EH (cell line): ENCODE data around the gene OR7A17.

Experiments used
- DNase-seq: peaks from one replicate; pipeline ENCODE4 v3.0.0-alpha.2; 2015; ENCODE audit warnings: low read depth

OR7A17 gene

DNA sequence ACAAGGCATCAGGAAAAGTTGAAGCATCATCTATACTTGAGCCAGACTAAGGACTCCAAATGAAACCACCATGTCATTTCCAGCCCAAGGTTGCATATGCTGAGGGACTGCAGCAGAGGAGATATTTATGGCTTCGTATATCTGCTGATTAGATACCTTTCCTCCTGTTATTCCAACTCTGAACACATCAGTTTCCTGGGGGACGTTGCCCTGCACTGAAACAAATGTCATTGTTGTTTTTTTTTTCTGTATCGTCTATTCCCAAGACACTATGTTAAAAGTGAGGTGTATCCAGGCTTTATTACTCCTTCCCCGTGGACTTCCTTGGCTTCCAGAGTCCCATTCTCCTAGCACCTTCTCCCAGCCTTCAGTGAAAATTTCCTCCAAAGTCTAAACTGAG, at the start of gene OR7A17:
TSS of gene OR7A17 (minus strand) at position 101 of the 400 bp plus-strand sequence. CDS start 4,777 bp downstream, outside the sequence.
- no peak for DNase-seq

DNA sequence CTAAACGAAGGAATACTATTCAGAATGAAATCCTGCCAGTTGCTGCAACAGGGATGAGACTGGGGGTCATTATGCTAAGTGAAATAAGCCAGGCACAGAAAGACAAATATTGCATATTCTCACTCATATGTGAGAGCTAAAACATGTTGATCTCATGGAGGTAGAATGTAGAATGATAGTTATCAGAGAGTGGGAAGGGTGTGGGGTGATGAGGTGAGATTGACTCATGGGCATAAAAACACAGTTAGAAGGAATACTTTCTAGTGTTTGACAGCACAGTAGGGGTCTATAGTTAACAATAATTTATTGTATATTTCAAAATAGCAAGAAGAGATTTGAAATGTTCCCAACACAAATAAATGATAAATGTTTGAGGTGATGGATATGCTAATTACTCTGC, 47.6 kb upstream of the OR7A17 start:
- DNase-seq = no peak

DNA sequence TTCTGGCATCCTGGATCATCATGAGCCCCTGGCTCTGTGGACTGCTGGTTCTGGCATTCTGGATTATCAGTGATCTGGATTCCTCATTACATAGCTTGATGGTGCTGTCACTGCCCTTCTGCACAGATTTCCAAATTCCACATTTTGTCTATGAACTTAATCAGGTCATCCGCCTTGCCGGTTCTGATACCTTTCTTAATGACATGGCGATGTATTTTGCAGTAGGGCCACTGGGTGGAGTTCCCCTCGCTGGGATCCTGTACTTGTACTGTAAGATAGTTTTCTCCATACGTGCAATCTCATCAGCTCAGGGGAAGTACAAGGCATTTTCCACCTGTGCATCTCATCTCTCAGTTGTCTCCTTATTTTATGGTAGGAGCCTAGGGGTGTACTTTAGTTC, 30.9 kb upstream of the OR7A17 start:
- no peak for DNase-seq

DNA sequence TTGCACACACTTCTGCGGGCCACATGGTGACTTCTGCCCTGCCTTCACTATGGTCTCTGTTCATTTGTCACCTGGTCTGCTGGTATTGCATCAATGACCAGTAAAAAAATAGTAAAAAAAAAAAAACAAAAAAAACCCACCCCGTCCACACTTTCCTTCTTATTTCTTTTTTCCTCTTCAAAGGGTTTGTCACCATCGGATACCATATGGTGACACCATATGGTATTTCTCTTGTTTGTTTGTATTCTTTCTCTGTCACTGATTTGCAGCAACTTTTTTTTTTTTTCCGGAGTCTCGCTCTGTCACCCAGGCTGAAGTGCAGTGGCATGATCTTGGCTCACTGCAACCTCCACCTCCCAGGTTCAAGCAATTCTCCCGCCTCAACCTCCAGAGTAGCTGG, 29.2 kb upstream of the OR7A17 start:
- DNase-seq = no peak

DNA sequence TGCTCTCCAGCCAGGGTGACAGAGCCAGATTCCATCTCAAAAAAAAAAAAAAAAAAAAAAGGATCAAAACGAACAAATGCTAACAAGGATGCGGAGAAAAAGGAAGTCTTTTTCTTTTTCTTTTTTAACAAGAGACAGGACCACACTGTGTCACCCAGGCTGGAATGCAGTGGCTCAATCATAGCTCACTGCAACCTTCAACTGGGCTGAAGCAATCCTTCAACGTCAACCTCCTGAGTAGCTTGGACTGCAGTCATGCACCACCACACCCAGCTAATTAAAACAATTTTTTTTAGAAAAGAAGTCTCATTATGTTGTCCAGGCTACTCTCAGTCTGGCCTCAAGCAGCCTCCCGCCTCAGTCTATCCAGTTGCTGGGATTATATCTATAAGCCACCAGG, 20.8 kb upstream of the OR7A17 start:
- no peak for DNase-seq

DNA sequence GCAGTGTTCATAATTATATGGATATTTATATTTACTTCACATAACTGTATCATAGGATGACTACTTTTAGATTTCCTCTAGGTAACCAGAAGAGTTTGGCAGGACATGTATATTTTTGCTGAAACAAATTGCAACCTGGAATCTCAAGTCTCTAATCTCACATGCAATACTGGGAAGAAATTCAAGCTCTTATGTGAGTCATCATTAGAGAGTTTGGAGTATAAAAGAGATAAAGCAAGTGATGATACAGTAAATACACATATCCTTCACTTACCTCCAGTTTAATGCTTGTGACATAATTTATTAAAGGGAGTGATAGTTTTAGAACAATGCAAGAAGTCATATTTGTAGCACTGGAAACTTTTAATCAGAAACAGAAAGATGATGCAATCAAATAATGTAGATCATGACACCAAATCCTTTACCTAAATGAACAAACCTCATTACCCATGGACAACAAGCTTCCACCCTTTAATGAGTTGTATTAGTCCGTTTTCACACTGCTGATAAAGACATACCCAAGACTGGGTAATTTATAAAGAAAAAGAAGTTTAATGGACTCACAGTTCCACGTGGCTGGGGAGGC, 15.8 kb upstream of the OR7A17 start:
- DNase-seq = no peak

DNA sequence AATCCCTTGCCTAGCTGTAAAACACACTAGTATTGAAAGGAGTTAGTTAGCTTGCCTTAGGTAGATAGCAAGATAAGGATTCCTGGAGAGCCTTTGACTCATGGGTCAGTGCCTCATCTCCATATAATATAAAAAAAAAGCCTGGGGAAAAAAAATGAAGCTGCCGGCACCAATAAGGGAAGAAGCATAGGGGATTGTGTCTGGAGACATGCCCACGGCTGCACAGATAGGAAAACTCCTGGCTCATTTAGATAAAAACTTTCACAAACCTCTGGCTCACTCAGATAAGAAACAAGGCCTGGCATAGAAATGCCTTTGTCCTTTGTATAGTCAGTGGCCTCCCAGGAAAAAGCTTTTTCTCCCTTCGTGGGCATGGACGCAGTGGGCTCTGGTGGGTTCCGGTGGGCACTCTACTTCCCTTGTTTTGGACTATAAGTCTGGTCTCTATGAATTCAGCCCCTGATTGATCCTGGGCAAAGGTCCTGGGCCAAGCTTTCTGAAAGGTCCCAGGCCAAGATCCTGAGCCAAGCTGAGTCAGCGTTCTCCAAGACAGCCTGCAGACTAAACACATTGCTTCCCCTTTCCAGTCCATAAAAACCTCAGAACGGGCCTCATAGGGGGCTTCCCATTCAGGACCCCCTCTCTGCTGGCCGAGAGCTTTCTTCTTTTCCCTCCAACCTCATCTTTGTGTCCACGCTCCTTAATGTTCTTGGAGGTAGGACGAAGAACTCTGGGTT, 4.9 kb upstream of the OR7A17 start:
- DNase-seq = no peak

DNA sequence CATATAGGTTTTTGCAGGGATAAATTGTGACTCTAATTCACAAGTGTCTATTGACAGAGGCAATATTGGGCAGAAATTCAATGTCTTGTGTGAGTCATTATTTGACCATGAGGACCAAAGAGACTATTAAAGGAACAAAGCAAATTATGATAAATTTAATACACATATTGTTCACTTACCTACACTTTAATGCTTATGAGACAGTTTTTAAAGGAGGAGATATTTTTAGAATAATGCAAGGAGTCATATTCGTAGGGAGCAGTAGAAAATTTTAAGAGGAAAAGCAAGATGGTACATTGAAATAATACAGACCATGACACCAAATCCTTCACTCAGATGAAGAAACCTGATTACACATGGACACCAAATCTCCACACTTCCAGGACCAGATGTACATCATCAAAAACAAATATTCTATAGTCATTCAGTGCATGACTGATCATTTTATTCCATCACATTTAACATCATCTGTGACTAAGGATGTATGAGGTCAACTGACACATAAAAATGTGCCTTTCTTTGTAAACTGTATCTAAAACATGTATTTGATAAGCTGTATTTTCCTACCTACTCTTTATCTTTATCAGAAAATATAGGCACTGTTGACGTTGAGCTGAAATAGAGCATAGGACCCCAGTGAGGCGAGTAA, 4.2 kb upstream of the OR7A17 start:
- no peak for DNase-seq

DNA sequence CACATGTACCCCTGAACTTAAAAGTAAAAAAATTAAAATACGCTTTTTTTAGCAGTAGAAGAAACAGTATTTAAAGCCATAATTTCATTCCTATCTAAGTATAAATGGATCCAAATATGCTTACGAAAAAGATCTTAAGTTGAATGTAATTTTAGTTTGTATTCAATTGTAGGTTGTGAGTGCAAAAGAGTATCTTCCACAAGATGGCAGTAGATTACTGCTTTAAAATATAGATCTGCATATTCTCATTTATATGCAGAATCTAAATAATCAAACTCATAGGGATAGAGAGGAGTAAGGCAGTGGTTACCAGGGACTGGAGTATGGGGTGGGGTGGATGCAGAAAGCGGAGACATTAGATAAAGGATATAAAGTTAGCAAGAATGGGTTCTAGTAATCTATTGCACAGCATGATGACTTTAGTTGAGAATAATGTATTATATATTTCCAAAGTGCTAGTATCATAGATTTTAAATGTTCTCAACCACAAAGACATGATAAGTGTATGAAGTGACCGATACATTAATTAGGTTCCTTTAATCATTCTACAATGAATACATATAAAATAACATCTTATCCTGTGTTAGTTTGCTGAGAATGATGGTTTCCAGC, 14.2 kb downstream of the OR7A17 start:
- DNase-seq = peak; percentile 29

DNA sequence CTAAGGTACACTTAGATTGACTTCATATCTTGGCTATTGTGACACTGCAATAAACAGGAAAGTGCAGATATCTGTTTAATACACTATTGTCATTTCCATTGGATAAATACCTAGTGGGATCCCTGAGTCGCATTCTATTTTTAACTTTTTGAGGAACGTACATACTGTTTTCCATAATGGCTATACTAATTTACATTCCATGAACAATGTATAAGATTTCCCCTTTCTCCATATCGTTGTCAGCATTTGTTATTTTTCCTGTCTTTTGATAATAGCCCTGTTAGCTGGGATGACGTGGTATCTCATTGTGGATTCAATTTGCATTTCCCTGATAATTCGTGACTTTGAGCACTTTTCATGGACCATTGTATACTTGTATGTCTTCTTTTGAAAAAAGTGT, 17.4 kb downstream of the OR7A17 start:
- DNase-seq = no peak

DNA sequence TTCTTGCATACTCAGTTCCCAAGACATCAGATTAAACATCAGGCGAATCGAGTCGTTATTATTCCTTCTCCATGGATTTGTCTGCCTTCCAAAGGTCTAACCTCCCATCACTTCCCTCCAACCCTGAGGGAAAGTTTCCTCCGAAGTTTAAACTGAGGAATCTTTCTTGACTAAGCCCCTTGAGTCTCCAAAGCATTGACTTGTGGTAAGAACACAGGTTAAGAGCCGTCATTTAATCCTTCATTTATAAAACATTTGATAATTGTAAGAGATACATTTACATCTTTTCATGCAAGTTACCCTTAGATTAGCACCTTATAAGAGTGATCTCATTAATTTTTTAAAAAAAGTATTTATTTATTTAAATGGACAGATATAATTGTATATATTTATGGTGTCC, 37.1 kb downstream of the OR7A17 start, which contains the start of gene OR7A10:
TSS of gene OR7A10 (minus strand) at position 101 of the 400 bp plus-strand sequence. CDS start 7,045 bp downstream, outside the sequence.
- DNase-seq = no peak

DNA sequence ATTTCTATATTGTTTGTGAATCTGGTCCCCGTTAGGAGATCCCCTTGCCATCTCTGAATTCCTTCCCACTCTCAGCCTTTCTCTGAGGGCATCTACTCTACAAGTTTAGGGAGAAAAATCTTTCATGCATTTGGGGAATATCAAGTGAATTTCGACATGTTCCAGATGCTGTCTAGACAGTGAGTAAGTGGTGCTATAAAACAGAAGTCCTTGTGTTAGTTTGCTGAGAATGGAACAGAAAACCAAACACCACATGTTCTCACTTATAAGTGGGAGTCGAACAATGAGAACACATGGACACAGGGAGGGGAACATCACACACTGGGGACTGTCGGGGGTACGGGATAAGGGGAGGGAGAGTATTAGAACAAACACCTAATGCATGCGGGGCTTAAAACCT, 42.4 kb downstream of the OR7A17 start:
- DNase-seq = no peak

DNA sequence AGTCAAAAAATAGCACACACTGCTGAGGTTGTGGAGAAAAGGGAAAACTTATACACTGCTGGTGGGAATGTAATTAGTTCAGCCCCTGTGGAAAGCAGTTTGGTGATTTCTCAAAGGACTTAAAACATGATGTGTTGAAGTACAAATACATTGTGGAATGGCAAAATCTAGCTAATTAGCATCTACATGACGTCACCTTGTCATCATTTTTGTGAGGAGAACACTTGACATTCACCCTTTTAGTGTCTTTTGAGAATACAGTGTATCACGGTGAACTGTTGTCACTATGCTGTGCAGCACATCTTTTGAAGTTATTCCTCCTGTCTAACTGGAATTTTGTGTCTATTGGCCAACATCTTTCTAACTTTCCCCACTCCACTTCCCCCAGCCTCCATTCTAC, 42.8 kb downstream of the OR7A17 start:
- no peak for DNase-seq

DNA sequence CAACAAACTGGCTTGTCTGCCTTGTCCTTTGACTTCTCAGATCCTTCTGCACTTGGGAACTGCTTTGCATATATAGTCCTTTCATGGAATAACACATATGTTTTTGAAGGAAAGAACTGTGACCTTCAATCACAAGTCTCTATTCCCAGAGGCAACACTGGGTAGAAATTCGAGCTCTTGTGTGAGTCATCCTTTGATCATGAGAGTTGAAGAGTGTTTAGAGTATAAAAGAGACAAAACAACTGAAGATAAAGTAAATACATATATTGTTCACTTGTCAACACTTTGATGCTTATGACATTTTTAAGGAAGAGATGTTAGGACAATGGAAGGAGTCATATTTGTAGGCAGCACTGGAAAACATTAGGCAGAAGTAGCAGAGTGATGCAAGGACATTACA, 45.7 kb downstream of the OR7A17 start:
- DNase-seq = no peak

DNA sequence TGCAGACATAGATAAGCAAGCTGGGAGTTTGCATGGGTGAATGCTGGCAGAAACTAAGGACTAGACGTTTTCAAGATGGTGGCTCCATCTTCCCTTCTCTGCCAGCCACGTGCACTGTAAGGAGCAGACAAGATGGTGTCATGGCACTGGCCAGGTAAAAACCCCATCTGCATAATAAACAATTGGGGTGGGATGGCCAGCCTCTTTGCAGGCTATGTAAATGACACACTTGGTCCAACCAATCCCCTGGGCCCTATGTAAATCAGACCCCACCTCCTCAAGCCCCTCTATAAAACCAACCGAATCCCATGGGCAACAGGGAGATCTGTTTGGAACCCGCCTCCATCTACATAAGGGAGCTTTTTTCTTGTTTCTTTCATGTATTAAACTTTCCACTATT, 48.5 kb downstream of the OR7A17 start:
- no peak for DNase-seq

DNA sequence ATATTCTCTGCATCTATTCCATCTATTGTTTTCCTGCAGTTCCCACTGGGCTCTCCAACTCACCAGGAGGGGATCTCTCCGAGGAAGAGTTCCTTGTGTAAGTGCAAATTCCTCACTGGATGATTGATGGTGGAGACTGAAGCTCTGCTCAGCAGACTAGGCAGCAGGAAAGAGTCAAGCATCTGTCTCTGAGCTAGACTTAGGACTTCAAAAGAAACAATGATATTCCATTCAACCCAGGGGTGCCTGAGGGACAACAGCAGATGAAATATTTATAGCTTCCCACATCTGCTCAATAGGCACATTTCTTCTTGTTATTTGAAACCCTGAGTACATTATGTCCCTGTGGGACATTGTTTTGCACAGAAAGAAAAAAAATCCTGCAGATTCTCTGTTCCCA, 50.9 kb downstream of the OR7A17 start, which contains the start of the genes OR7A5 and OR7C1:
TSS of gene OR7A5 (minus strand) at position 175 of the 400 bp plus-strand sequence. CDS start 6,944 bp downstream, outside the sequence.
TSS of gene OR7C1 (minus strand) at position 175 of the 400 bp plus-strand sequence. CDS start 35,049 bp downstream, outside the sequence.
- no peak for DNase-seq

DNA sequence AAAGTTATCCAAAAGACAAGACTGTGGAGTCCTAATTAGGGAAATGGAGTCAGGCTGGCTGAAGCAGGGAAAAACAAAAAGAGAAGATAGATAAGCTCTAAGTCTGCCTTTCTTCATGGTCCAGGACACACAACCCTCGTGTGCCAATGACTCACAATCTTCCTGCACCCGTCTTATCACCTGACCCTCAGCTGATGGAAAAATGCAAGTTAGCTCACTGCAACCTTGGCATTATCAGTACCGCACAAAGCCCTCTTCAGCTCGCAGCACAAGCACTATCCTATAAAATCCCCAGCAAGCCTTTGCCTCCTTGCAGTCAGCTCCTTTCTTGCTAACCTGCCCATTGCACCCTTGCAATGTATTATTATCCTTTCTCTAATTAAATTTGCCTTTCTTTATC, 55.2 kb downstream of the OR7A17 start:
- no peak for DNase-seq
